A673 (cell line): ENCODE measurements around the gene GPHN.

ENCODE experiments used
- EZH2 ChIP-seq: fragments of 200-600 bp; sonication (generic); IDR thresholded peaks from 2 replicates; pipeline ENCODE4 v1.6.1; 2017; ENCODE audit warnings: borderline replicate concordance, low read depth, mild to moderate bottlenecking, mixed read lengths, antibody characterized with exemption, low read length; ENCODE audit not compliant: poor library complexity, severe bottlenecking
- TF ChIP-seq, protein P1 (sequence below): fragments of 300-800, 200-600 bp; sonication (generic); conservative IDR thresholded peaks from 2 replicates; pipeline ENCODE4 v1.5.1; 2017; ENCODE audit warnings: low read depth, mild to moderate bottlenecking, antibody characterized with exemption, low read length, moderate library complexity, mixed read lengths

DNA sequence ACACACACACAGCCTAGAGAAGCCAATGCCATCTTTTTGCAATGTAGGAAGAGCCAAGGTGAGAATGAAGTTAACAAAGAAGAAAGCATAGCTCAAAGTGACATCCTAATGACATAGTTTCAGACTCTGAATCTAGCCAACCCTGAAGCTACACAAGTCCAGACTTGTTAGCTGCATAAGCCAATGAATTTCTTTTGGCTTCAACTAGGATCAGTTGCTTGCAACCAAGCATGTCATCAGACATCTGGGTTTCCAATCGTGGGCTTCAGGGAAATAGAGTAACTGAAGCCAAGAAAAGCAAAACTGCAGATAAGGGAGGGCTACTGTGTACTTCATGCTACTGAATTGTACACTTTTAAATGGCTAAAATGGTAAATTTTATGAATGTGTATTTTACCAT is 4.4 kb upstream of the GPHN start:
- TF ChIP-seq, protein P1, sequence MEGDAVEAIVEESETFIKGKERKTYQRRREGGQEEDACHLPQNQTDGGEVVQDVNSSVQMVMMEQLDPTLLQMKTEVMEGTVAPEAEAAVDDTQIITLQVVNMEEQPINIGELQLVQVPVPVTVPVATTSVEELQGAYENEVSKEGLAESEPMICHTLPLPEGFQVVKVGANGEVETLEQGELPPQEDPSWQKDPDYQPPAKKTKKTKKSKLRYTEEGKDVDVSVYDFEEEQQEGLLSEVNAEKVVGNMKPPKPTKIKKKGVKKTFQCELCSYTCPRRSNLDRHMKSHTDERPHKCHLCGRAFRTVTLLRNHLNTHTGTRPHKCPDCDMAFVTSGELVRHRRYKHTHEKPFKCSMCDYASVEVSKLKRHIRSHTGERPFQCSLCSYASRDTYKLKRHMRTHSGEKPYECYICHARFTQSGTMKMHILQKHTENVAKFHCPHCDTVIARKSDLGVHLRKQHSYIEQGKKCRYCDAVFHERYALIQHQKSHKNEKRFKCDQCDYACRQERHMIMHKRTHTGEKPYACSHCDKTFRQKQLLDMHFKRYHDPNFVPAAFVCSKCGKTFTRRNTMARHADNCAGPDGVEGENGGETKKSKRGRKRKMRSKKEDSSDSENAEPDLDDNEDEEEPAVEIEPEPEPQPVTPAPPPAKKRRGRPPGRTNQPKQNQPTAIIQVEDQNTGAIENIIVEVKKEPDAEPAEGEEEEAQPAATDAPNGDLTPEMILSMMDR: no peak
- no peak for TF ChIP-seq EZH2
